Measurements from ENCODE around the gene ARHGEF3. TPM values are rescaled to one million over a fixed set of nuclear protein-coding genes. Genes with fewer than 3 reads are reported as not detected.

The ARHGEF3 gene
- total RNA-seq, 1 donor from 2014 or later, result 27.0 TPM

- Mint-ChIP-seq H3K27ac (no peak overlapping the region), H3K4me3 (no peak overlapping the region), H3K27me3 (no peaks in the 10 kb centered on the region), H3K36me3 (ENCODE audit: low read depth) (no peaks in the 10 kb centered on the region), H3K4me1 (peaks cover 4% of the 10 kb centered on the region), H3K9me3 (no peaks in the 10 kb centered on the region)
- intact Hi-C loops (cut with micrococcal nuclease), result no loop called here
- no peak for DNase-seq
- ChIA-PET POLR2A (interaction anchor here (0.6 kb wide), 1 partner anchor 9 kb away, joined by 3 read pairs; no protein-coding TSS in a partner anchor), CTCF (interaction anchor here (0.9 to 1.3 kb wide), 2 partner anchors 10 to 74 kb away, joined by 3 read pairs; partner anchors contain the start of gene ARHGEF3)
- TF ChIP-seq, protein P1, sequence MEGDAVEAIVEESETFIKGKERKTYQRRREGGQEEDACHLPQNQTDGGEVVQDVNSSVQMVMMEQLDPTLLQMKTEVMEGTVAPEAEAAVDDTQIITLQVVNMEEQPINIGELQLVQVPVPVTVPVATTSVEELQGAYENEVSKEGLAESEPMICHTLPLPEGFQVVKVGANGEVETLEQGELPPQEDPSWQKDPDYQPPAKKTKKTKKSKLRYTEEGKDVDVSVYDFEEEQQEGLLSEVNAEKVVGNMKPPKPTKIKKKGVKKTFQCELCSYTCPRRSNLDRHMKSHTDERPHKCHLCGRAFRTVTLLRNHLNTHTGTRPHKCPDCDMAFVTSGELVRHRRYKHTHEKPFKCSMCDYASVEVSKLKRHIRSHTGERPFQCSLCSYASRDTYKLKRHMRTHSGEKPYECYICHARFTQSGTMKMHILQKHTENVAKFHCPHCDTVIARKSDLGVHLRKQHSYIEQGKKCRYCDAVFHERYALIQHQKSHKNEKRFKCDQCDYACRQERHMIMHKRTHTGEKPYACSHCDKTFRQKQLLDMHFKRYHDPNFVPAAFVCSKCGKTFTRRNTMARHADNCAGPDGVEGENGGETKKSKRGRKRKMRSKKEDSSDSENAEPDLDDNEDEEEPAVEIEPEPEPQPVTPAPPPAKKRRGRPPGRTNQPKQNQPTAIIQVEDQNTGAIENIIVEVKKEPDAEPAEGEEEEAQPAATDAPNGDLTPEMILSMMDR (IDR thresholded peaks at IDR 0.05), result no peak
- no peak for ATAC-seq (ENCODE audit: low read depth)
These were observed 9.9 kb upstream of the ARHGEF3 start for GRCh38 chr3:56811546-56812202.

- Mint-ChIP-seq H3K4me1 (peaks cover 4% of the 10 kb centered on the region), H3K36me3 (ENCODE audit: low read depth) (no peaks in the 10 kb centered on the region), H3K27ac (no peak overlapping the region), H3K9me3 (no peaks in the 10 kb centered on the region), H3K4me3 (no peak overlapping the region), H3K27me3 (no peaks in the 10 kb centered on the region)
- ATAC-seq (ENCODE audit: low read depth), result no peak
- TF ChIP-seq, protein P1 (IDR thresholded peaks at IDR 0.05), result no peak
- ChIA-PET CTCF (interaction anchor here (1.3 kb wide), 1 partner anchor 74 kb away, joined by 3 read pairs; no protein-coding TSS in a partner anchor), POLR2A (no interaction called here)
- no peak for DNase-seq
- intact Hi-C loops (cut with micrococcal nuclease), result no loop called here
These were observed 9.1 kb upstream of the ARHGEF3 start for GRCh38 chr3:56810577-56811545.

DNA sequence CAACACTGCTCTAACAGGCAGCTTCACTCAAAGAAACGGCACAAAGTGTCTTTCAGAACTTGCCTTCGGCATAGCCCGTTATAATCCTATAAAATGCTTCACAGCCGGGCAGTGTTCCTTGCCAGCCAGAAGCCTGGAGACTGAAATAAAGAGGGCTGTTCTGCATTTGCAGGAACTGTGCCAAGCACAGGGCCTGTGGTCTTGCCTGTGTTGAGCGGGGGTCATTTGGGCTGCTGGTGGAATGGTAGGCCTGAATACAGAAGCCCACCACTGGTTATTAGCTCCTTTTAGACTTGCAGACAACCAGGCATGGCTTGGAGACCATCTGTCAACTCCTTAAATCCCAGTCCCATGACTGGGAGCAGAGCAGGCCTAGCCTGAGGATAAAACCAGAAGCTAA lies 4.7 kb upstream of the ARHGEF3 start:
- DNase-seq, result no peak
- ATAC-seq (ENCODE audit: low read depth), result no peak
- Mint-ChIP-seq H3K36me3 (ENCODE audit: low read depth) (peaks cover 3% of the 10 kb centered on the region), H3K4me1 (peaks cover 9% of the 10 kb centered on the region), H3K9me3 (no peaks in the 10 kb centered on the region), H3K4me3 (no peak overlapping the region), H3K27ac (no peak overlapping the region), H3K27me3 (no peaks in the 10 kb centered on the region)
- ChIA-PET CTCF (interaction anchor here (1.2 to 2.1 kb wide), 2 partner anchors 167 to 183 kb away, joined by 3 to 6 read pairs; no protein-coding TSS in a partner anchor), POLR2A (interaction anchor here (1.0 kb wide), 1 partner anchor 8 kb away, joined by 3 read pairs; no protein-coding TSS in a partner anchor)
- intact Hi-C loops (cut with micrococcal nuclease), result loop anchor here (10.0 kb wide), 1 partner anchor 788 kb away; the partner anchor contains the start of gene ARF4
- TF ChIP-seq, protein P1 (IDR thresholded peaks at IDR 0.05), result no peak

GRCh38 chr3:56802790-56803189 lies 1.0 kb upstream of the ARHGEF3 start:
- ATAC-seq (ENCODE audit: low read depth) (no peak), DNase-seq (no peak)
- peaks cover 6% of the 10 kb centered on the region for H3K36me3 Mint-ChIP-seq (ENCODE audit: low read depth)
- H3K27ac Mint-ChIP-seq, result peak overlapping the region; percentile 75
- intact Hi-C loops (cut with micrococcal nuclease), result loop anchor here (1.0 to 10.0 kb wide), 6 partner anchors 48 to 792 kb away; partner anchors contain the start of genes ARF4 and TASOR
- no peaks in the 10 kb centered on the region for H3K27me3 Mint-ChIP-seq
- ChIA-PET POLR2A (interaction anchor here (4.3 to 8.3 kb wide), 2 partner anchors 48 to 99 kb away, joined by 41 to 181 read pairs; no protein-coding TSS in a partner anchor), CTCF (interaction anchor here (1.1 to 7.8 kb wide), 4 partner anchors 90 to 185 kb away, joined by 3 to 237 read pairs (median 7); no protein-coding TSS in a partner anchor)
- TF ChIP-seq, protein P1 (IDR thresholded peaks at IDR 0.05), result no peak
- H3K4me3 Mint-ChIP-seq, result no peak overlapping the region
- no peaks in the 10 kb centered on the region for H3K9me3 Mint-ChIP-seq
- peaks cover 43% of the 10 kb centered on the region for H3K4me1 Mint-ChIP-seq

All from activated B cell treated with CpG ODN at 0.5 μM for 24 hours (primary cell).